Stimulated activated CD8-positive, alpha-beta memory T cell treated with anti-CD3 and anti-CD28 coated beads, Interleukin-15, amount 100 ng/mL, for 24 hours (primary cell): ENCODE measurements around the gene GNL3.
"Not testable (repeated sequence)": the region's sequence is repeated elsewhere in the genome, so short reads cannot be mapped to it uniquely, and the experiment has no call there.

Experiments used
- DNase-seq: peaks from one replicate; pipeline ENCODE4 v3.0.0-alpha.2; 2020; ENCODE audit warnings: low read depth

GNL3 gene

GRCh38 chr3:52721002-52721729 lies 35.3 kb downstream of the GNL3 start:
- DNase-seq: no peak

GRCh38 chr3:52721730-52722008 lies 35.8 kb downstream of the GNL3 start:
- DNase-seq: no peak

GRCh38 chr3:52722491-52722890 lies 36.7 kb downstream of the GNL3 start:
- DNase-seq: no peak

- no peak for DNase-seq
Observed at GRCh38 chr3:52723935-52724334, 38.1 kb downstream of the GNL3 start.

GRCh38 chr3:52724511-52724910 lies 38.7 kb downstream of the GNL3 start:
- no peak for DNase-seq

GRCh38 chr3:52728753-52729152 lies 42.9 kb downstream of the GNL3 start:
- not testable (repeated sequence) for DNase-seq

- DNase-seq: no peak
Observed at GRCh38 chr3:52730681-52731080, 44.8 kb downstream of the GNL3 start.

- no peak for DNase-seq
Observed at GRCh38 chr3:52731590-52731989, 45.8 kb downstream of the GNL3 start.

GRCh38 chr3:52733256-52733891 lies 47.5 kb downstream of the GNL3 start:
- no peak for DNase-seq

- no peak for DNase-seq
Observed at GRCh38 chr3:52739730-52740129, 53.9 kb downstream of the GNL3 start.

- no peak for DNase-seq
Observed at GRCh38 chr3:52742418-52743041, 56.7 kb downstream of the GNL3 start.

GRCh38 chr3:52743152-52743551 lies 57.3 kb downstream of the GNL3 start:
- DNase-seq: no peak

GRCh38 chr3:52743721-52744120 lies 57.9 kb downstream of the GNL3 start:
- no peak for DNase-seq
